Hepatocyte (in vitro differentiated cells): ENCODE data around the gene MDM2. TPM values are rescaled to one million over a fixed set of nuclear protein-coding genes. Genes with fewer than 3 reads are reported as not detected.

Source experiments
- DNase-seq: peaks from one replicate; pipeline ENCODE4 v3.0.0-alpha.2; 2016; ENCODE audit warnings: low spot score
- H2AFZ ChIP-seq: fragments of 200-600 bp; sonication (generic); 2 replicates; pipeline ENCODE4 v1.6.0; 2016; ENCODE audit warnings: antibody characterized with exemption, mild to moderate bottlenecking
- H3K27ac ChIP-seq: fragments of 200-600 bp; sonication (generic); 2 replicates; pipeline ENCODE4 v1.5.1; 2016; ENCODE audit warnings: mild to moderate bottlenecking
- H3K27me3 ChIP-seq: fragments of 200-600 bp; sonication (generic); 2 replicates; pipeline ENCODE4 v1.6.1; 2016
- H3K36me3 ChIP-seq: fragments of 200-600 bp; sonication (generic); replicated peaks from 2 replicates; pipeline ENCODE4 v1.5.1; 2016; ENCODE audit warnings: low read depth; ENCODE audit not compliant: insufficient read depth
- H3K4me1 ChIP-seq: fragments of 200-600 bp; sonication (generic); 2 replicates; pipeline ENCODE4 v1.5.1; 2016; ENCODE audit warnings: mild to moderate bottlenecking, moderate library complexity; ENCODE audit not compliant: insufficient read depth
- H3K4me2 ChIP-seq: fragments of 200-600 bp; sonication (generic); 2 replicates; pipeline ENCODE4 v1.6.0; 2016
- H3K4me3 ChIP-seq: fragments of 200-600 bp; sonication (generic); 2 replicates; pipeline ENCODE4 v1.5.1; 2016; ENCODE audit warnings: mild to moderate bottlenecking
- H3K79me2 ChIP-seq: fragments of 200-600 bp; sonication (generic); 2 replicates; pipeline ENCODE4 v1.6.0; 2017; ENCODE audit warnings: mild to moderate bottlenecking
- H3K9me2 ChIP-seq: fragments of 200-600 bp; sonication (generic); replicated peaks from 2 replicates; pipeline ENCODE4 v1.6.0; 2017; ENCODE audit warnings: mild to moderate bottlenecking; ENCODE audit not compliant: insufficient read depth
- H3K9me3 ChIP-seq: fragments of 200-600 bp; sonication (generic); 2 replicates; pipeline ENCODE4 v1.5.1; 2016; ENCODE audit warnings: low read depth, mild to moderate bottlenecking
- H4K20me1 ChIP-seq: fragments of 200-600 bp; sonication (generic); 2 replicates; pipeline ENCODE4 v1.6.0; 2016; ENCODE audit warnings: mild to moderate bottlenecking; ENCODE audit not compliant: insufficient read depth, poor library complexity, severe bottlenecking
- EZH2 ChIP-seq: fragments of 200-600 bp; sonication (generic); IDR thresholded peaks from 2 replicates; pipeline ENCODE4 v1.6.1; 2016; ENCODE audit warnings: antibody characterized with exemption, mild to moderate bottlenecking, borderline replicate concordance
- EZH2phosphoT487 ChIP-seq: fragments of 200-600 bp; sonication (generic); IDR thresholded peaks from one replicate; pipeline ENCODE4 v1.6.1; 2018; ENCODE audit warnings: antibody characterized with exemption, mild to moderate bottlenecking, low read depth, moderate library complexity; ENCODE audit not compliant: unreplicated experiment, severe bottlenecking
- WGBS: methylation state at CpG from one replicate; pipeline ENCODE4 v1.1.6; 2016; ENCODE audit warnings: low lambda C conversion rate; ENCODE audit errors: missing lambda C conversion rate; 5-methylcytosine and 5-hydroxymethylcytosine counted together
- polyA plus RNA-seq: library from polyadenylated mRNA; unstranded; fragments of >200 nt; fragmentation: Nextera tagmentation; extraction: Ambion mirVana; gene quantifications from 2 replicates; pipeline ENCODE4 v1.2.1, GENCODE V29; 2016
- total RNA-seq: library from RNA; depleted of rRNA; stranded (reverse); fragments of >200 nt; gene quantifications from 2 replicates; pipeline ENCODE4 v1.2.3, GENCODE V29; 2014
- TF ChIP-seq, protein P1 (sequence below): fragments of 200-600 bp; sonication (generic); IDR thresholded peaks from 2 replicates; pipeline ENCODE4 v1.5.1; 2016; ENCODE audit warnings: antibody characterized with exemption, mild to moderate bottlenecking; ENCODE audit not compliant: poor library complexity

The MDM2 gene
- total and polyA plus RNA-seq, 2 experiments from 2014 or later, result 42.0 to 77.4 TPM

DNA sequence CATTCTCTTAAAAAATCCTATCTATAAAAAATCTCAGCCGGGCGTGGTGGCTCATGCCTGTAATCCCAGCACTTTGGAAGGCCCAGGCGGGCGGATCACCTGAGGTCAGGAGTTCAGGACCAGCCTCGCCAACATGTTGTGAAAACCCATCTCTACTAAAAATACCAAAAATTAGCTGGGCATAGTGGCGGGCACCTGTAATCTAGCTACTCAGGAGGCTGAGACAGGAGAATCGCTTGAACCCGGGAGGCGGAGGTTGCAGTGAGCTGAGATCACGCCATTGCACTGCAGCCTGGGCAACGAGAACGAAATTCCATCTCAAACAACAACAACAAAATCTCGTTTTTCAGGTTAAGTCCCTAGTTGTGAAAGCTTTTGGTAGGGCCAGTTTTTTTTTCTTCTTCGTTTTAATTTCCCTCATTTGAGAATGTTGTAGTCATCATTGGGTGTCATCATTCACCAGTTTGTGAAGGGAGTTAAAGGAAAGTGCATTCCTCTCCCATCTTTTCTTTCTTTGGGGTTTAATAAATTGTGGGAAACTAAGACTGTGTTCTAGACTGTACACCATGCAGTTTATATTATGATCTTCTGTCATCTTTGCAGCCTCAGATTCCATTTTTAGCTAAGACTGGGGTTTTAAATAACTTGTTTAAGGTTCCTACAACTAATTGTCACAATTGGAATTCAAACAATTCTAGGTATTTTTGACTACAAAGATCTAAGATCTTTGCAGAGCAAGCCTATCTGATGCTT lies 23.9 kb downstream of the MDM2 start:
- Histone ChIP-seq H3K4me1 (no peaks in the 10 kb centered on the region), H3K27me3 (no peaks in the 10 kb centered on the region), H3K4me2 (no peak overlapping the region), H3K79me2 (peaks cover 12% of the 10 kb centered on the region), H3K9me3 (no peaks in the 10 kb centered on the region), H2AFZ (no peak overlapping the region), H4K20me1 (peaks cover 10% of the 10 kb centered on the region), H3K9me2 (no peaks in the 10 kb centered on the region), H3K4me3 (no peak overlapping the region), H3K36me3 (no peaks in the 10 kb centered on the region), H3K27ac (no peak overlapping the region)
- no peak for DNase-seq
- TF ChIP-seq EZH2, result no peak
- TF ChIP-seq EZH2phosphoT487, result no peak
- TF ChIP-seq, protein P1, sequence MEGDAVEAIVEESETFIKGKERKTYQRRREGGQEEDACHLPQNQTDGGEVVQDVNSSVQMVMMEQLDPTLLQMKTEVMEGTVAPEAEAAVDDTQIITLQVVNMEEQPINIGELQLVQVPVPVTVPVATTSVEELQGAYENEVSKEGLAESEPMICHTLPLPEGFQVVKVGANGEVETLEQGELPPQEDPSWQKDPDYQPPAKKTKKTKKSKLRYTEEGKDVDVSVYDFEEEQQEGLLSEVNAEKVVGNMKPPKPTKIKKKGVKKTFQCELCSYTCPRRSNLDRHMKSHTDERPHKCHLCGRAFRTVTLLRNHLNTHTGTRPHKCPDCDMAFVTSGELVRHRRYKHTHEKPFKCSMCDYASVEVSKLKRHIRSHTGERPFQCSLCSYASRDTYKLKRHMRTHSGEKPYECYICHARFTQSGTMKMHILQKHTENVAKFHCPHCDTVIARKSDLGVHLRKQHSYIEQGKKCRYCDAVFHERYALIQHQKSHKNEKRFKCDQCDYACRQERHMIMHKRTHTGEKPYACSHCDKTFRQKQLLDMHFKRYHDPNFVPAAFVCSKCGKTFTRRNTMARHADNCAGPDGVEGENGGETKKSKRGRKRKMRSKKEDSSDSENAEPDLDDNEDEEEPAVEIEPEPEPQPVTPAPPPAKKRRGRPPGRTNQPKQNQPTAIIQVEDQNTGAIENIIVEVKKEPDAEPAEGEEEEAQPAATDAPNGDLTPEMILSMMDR, result no peak
- WGBS, result 95% methylated on average over 14 of the region's 14 CpGs

DNA sequence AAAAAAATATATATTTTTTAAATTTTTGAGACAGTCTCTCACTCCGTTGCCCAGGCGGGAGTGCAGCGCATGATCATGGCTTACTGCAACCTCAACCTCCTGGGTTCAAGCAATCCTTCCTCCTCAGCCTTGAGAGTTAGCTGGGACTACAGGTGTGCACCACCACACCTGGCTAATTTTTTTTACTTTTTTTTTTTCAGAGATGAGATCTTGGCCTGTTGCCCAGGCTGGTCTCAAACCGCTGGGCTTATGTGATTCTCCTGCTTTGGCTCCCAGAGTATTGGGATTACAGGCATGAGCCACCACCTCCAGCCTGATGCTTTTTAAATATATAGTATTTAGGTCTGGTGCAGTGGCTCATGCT lies 24.5 kb downstream of the MDM2 start:
- no peaks in the 10 kb centered on the region for H3K9me2 ChIP-seq
- no peak overlapping the region for H3K27ac ChIP-seq
- peaks cover 13% of the 10 kb centered on the region for H4K20me1 ChIP-seq
- no peaks in the 10 kb centered on the region for H3K9me3 ChIP-seq
- no peaks in the 10 kb centered on the region for H3K36me3 ChIP-seq
- no peaks in the 10 kb centered on the region for H3K4me1 ChIP-seq
- H3K79me2 ChIP-seq, result peaks cover 12% of the 10 kb centered on the region
- DNase-seq, result no peak
- TF ChIP-seq, protein P1, result no peak
- TF ChIP-seq EZH2, result no peak
- TF ChIP-seq EZH2phosphoT487, result no peak
- no peak overlapping the region for H3K4me2 ChIP-seq
- no peak overlapping the region for H3K4me3 ChIP-seq
- no peaks in the 10 kb centered on the region for H3K27me3 ChIP-seq
- no peak overlapping the region for H2AFZ ChIP-seq
- 91% methylated on average over 4 of the region's 4 CpGs for WGBS

DNA sequence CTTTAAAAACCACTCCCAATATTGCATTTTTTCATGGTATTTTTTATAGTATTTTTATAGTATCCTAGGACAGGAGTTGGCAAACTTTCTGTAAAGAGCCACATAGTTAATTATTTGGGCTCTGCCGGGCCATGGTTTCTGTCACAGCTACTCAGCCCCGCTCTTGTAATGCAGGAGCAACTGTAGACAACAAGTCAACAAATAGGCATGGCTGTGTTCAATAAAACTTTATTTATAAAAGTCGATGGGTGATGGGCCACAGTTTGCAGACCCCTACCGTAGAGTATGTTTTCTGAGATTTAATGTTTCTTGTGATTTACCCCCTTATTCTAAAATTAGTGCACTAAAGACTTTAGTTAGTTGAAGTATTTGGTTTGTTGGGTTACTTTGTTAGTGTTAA lies 25.5 kb downstream of the MDM2 start:
- DNase-seq, result no peak
- no peaks in the 10 kb centered on the region for H3K9me3 ChIP-seq
- H3K27ac ChIP-seq, result no peak overlapping the region
- H2AFZ ChIP-seq, result no peak overlapping the region
- no peaks in the 10 kb centered on the region for H3K4me1 ChIP-seq
- H3K79me2 ChIP-seq, result peaks cover 12% of the 10 kb centered on the region
- no peaks in the 10 kb centered on the region for H3K27me3 ChIP-seq
- H3K36me3 ChIP-seq, result no peaks in the 10 kb centered on the region
- H3K9me2 ChIP-seq, result no peaks in the 10 kb centered on the region
- H3K4me3 ChIP-seq, result no peak overlapping the region
- peaks cover 14% of the 10 kb centered on the region for H4K20me1 ChIP-seq
- WGBS, result over 99% methylated on average over 4 of the region's 4 CpGs
- TF ChIP-seq EZH2phosphoT487, result no peak
- TF ChIP-seq, protein P1, result no peak
- no peak for TF ChIP-seq EZH2
- no peak overlapping the region for H3K4me2 ChIP-seq
